Parathyroid adenoma (tissue), 2 donors: Measurements from ENCODE around the gene CLDN6.

Source experiments
- H2AFZ ChIP-seq: fragments of 300-600 bp; sonication (generic); one replicate; pipeline ENCODE4 v1.7.0; 2017; ENCODE audit warnings: antibody characterized with exemption, mild to moderate bottlenecking
- H3K27ac ChIP-seq: fragments of 300-600 bp; sonication (generic); one replicate; pipeline ENCODE4 v1.7.0; 2017
- H3K27me3 ChIP-seq: fragments of 300-600 bp; sonication (generic); one replicate; pipeline ENCODE4 v1.7.0; 2017; ENCODE audit warnings: low read length; ENCODE audit not compliant: control insufficient read depth, insufficient read depth
- H3K36me3 ChIP-seq: fragments of 300-600 bp; sonication (generic); one replicate; pipeline ENCODE4 v1.7.0; 2017; ENCODE audit warnings: low read length; ENCODE audit not compliant: control insufficient read depth, insufficient read depth
- H3K4me1 ChIP-seq: fragments of 300-600 bp; sonication (generic); one replicate; pipeline ENCODE4 v1.7.0; 2017; ENCODE audit warnings: control low read depth
- H3K4me2 ChIP-seq: fragments of 300-600 bp; sonication (generic); one replicate; pipeline ENCODE4 v1.7.0; 2017; ENCODE audit warnings: low read length
- H3K4me3 ChIP-seq: fragments of 300-600 bp; sonication (generic); one replicate; pipeline ENCODE4 v1.7.0; 2017; ENCODE audit warnings: low read depth, low read length
- H3K79me2 ChIP-seq: fragments of 300-600 bp; sonication (generic); one replicate; pipeline ENCODE4 v1.7.0; 2017; ENCODE audit warnings: control low read depth
- H3K9ac ChIP-seq: fragments of 300-600 bp; sonication (generic); one replicate; pipeline ENCODE4 v1.7.0; 2017; ENCODE audit warnings: mild to moderate bottlenecking
- H3K9me3 ChIP-seq: fragments of 300-600 bp; sonication (generic); one replicate; pipeline ENCODE4 v1.7.0; 2017; ENCODE audit warnings: low read length; ENCODE audit not compliant: control insufficient read depth
- CTCF ChIP-seq: fragments of 300-600 bp; sonication (generic); IDR thresholded peaks from one replicate; pipeline ENCODE4 v1.7.0; 2017; ENCODE audit warnings: antibody characterized with exemption, mild to moderate bottlenecking
- donor health status: primary hyperparathyroidism.

The CLDN6 gene

GRCh38 chr16:2976201-2976600 lies 41.8 kb downstream of the CLDN6 start:
- Histone ChIP-seq H3K4me2 (no peak overlapping the region), H3K4me1 (peaks cover under 1% of the 10 kb centered on the region), H3K36me3 (no peaks in the 10 kb centered on the region), H3K27ac (no peak overlapping the region), H3K27me3 (no peaks in the 10 kb centered on the region), H2AFZ (no peak overlapping the region), H3K79me2 (no peaks in the 10 kb centered on the region), H3K9me3 (no peaks in the 10 kb centered on the region), H3K4me3 (no peak overlapping the region), H3K9ac (no peak overlapping the region)
- TF ChIP-seq CTCF, result no peak

- Histone ChIP-seq H3K27me3 (no peaks in the 10 kb centered on the region), H3K9ac (no peak overlapping the region), H3K4me2 (no peak overlapping the region)
These were observed 42.7 kb downstream of the CLDN6 start for GRCh38 chr16:2975161-2975795.

GRCh38 chr16:2974319-2975056 lies 43.5 kb downstream of the CLDN6 start:
- Histone ChIP-seq H3K27me3 (no peaks in the 10 kb centered on the region), H3K27ac (no peak overlapping the region), H3K36me3 (no peaks in the 10 kb centered on the region), H3K4me3 (no peak overlapping the region), H3K4me2 (no peak overlapping the region), H3K9ac (no peak overlapping the region), H3K9me3 (no peaks in the 10 kb centered on the region), H3K4me1 (peaks cover 10% of the 10 kb centered on the region), H2AFZ (no peak overlapping the region), H3K79me2 (no peaks in the 10 kb centered on the region)
- TF ChIP-seq CTCF, result no peak

More at GRCh38 chr16:2975161-2975795, 42.7 kb downstream of the CLDN6 start:
- no peak for TF ChIP-seq CTCF
- H3K4me1 ChIP-seq, result peaks cover 10% of the 10 kb centered on the region
- no peak overlapping the region for H3K4me3 ChIP-seq
- no peaks in the 10 kb centered on the region for H3K9me3 ChIP-seq
- H3K36me3 ChIP-seq, result no peaks in the 10 kb centered on the region
- H3K79me2 ChIP-seq, result no peaks in the 10 kb centered on the region
- H3K27ac ChIP-seq, result no peak overlapping the region
- no peak overlapping the region for H2AFZ ChIP-seq

GRCh38 chr16:2973605-2974318 lies 44.2 kb downstream of the CLDN6 start:
- TF ChIP-seq CTCF, result no peak
- Histone ChIP-seq H3K9me3 (no peaks in the 10 kb centered on the region), H3K4me1 (peaks cover 11% of the 10 kb centered on the region), H3K27ac (no peak overlapping the region), H3K79me2 (no peaks in the 10 kb centered on the region), H2AFZ (no peak overlapping the region), H3K27me3 (no peaks in the 10 kb centered on the region), H3K4me2 (no peak overlapping the region), H3K9ac (no peak overlapping the region), H3K36me3 (no peaks in the 10 kb centered on the region), H3K4me3 (no peak overlapping the region)
